Heart left ventricle (tissue), 16 donors: ENCODE data around the gene ZSCAN5A. TPM values are rescaled to one million over a fixed set of nuclear protein-coding genes. Genes with fewer than 3 reads are reported as not detected.

Experiments used
- ATAC-seq, 4 donors: fragments of 200-7000 bp; cut with Tn5 transposase; one replicate each; pipeline ENCODE4 v1.9.1; 2020 to 2022; ENCODE audit warnings: moderate library complexity in 4 of 4, mild to moderate bottlenecking in 3 of 4, moderate number of reproducible peaks in 1 of 4
- DNase-seq, 5 donors: peaks; one replicate each; pipeline ENCODE4 v3.0.0-alpha.2; 2020
- H3K27ac ChIP-seq, 12 donors: fragments of 200-600 bp; sonication (generic) in 4 of 12; one replicate each; pipeline versions ENCODE4 v1.5.0 to v1.8.0; 2016 to 2022; ENCODE audit warnings: mild to moderate bottlenecking in 2 of 12
- H3K27me3 ChIP-seq, 9 donors: fragments of 200-600 bp; sonication (generic) in 2 of 9; one replicate each; pipeline versions ENCODE4 v1.5.1 to v1.8.0; 2016 to 2022; ENCODE audit warnings: mild to moderate bottlenecking in 3 of 9
- H3K36me3 ChIP-seq, 9 donors: fragments of 200-600 bp; sonication (generic) in 2 of 9; one replicate each; pipeline versions ENCODE4 v1.5.0 to v1.8.0; 2018 to 2022; ENCODE audit warnings: mild to moderate bottlenecking in 2 of 9
- H3K4me1 ChIP-seq, 12 donors: fragments of 200-600 bp; sonication (generic) in 4 of 12; one replicate each; pipeline versions ENCODE4 v1.5.0 to v1.8.0; 2016 to 2022; ENCODE audit warnings: mild to moderate bottlenecking in 3 of 12
- H3K4me3 ChIP-seq, 12 donors: fragments of 200-600 bp; sonication (generic) in 4 of 12; one replicate each; pipeline versions ENCODE4 v1.5.0 to v1.8.0; 2017 to 2022; ENCODE audit warnings: mild to moderate bottlenecking in 9 of 12, moderate library complexity in 4 of 12
- H3K9me3 ChIP-seq, 12 donors: fragments of 200-600 bp; sonication (generic) in 4 of 12; one replicate each; pipeline versions ENCODE4 v1.5.0 to v1.8.0; 2016 to 2022; ENCODE audit warnings: mild to moderate bottlenecking in 1 of 12
- POLR2A ChIP-seq, 2 donors: fragments of 450-650 bp; IDR thresholded peaks; one replicate each; pipeline ENCODE4 v1.6.1; 2017; ENCODE audit warnings: antibody characterized with exemption in 2 of 2, mild to moderate bottlenecking in 2 of 2, moderate library complexity in 2 of 2
- WGBS, 4 donors: extraction: QIAGEN DNeasy Blood & Tissue Kit in 2 of 4; methylation state at CpG; one replicate each; pipeline versions ENCODE4 v1.1.5 to v1.1.7; 2013 to 2018; 5-methylcytosine and 5-hydroxymethylcytosine counted together
- intact Hi-C, 10 donors: fragments of 100-400 bp; cut with DNase I; formaldehyde crosslinking; loops; one replicate each; pipeline versions ENCODE4 v1.11.1 to v1.14.2; 2022
- polyA plus RNA-seq, 2 donors: library from polyadenylated mRNA; stranded (reverse); fragments of 200-250 nt; gene quantifications; one replicate each; pipeline ENCODE4 v1.2.3, GENCODE V29; 2013
- total RNA-seq, 9 donors: library from RNA; depleted of rRNA in 2 of 9; stranded (reverse); fragments of >200 nt in 2 of 9; fragmentation: NEBNext Ultra II Directional in 3 of 9; extraction: Animal tissue kit (Norgen Biotek cat#: 25700) in 3 of 9; gene quantifications; one replicate each; pipeline versions ENCODE4 v1.1.0 to v1.2.4, GENCODE V29; 2016 to 2023
- TF ChIP-seq, protein P1 (sequence below), 12 donors: fragments of 200-600 bp; sonication (generic) in 4 of 12; IDR thresholded peaks; one replicate each; pipeline versions ENCODE4 v1.5.0 to v1.8.0; 2018 to 2022; ENCODE audit warnings: antibody characterized with exemption in 12 of 12, mild to moderate bottlenecking in 5 of 12
- donor health status: ischemic (EF 13 %, LVEDD 7.1; RV severe dilation, severe dysfunction).
- donor health status: healthy with polysubstance abuse.
- donor health status: DM: no; HTN: yes; CAD: no.
- donor health status: DM: no; HTN: no; CAD: no.
- donor health status: ischemic (EF 25% LVEDD 6.9; RV normal size, moderate dysfunction).
- donor health status: ischemic (EF 25% LVEDD 5.7; RV mildly dilated, moderate dysfunction).
- donor health status: healthy.
- donor health status: DM: yes; HTN: yes; CAD: no.
- donor health status: ischemic (EF 35%, LVEDD 5.7; RV mildly dilated, moderate dysfunction).
- donor health status: nonischemic (EF 11% LVEDD 7.7; RV severe dilation, severe dysfunction).
- donor health status: DM: yes; HTN: yes; CAD: no.
- donor health status: PGD.
- donor health status: ischemic (EF 29% LVEDD 5.4; RV normal size, mild dysfunction).
- donor health status: nonischemic (EF 23%, LVEDD 6.1; RV moderate dilation, normal function).

ZSCAN5A gene
- total and polyA plus RNA-seq, 11 donors, result 3.3 to 26.6 (median 17.7) TPM

DNA sequence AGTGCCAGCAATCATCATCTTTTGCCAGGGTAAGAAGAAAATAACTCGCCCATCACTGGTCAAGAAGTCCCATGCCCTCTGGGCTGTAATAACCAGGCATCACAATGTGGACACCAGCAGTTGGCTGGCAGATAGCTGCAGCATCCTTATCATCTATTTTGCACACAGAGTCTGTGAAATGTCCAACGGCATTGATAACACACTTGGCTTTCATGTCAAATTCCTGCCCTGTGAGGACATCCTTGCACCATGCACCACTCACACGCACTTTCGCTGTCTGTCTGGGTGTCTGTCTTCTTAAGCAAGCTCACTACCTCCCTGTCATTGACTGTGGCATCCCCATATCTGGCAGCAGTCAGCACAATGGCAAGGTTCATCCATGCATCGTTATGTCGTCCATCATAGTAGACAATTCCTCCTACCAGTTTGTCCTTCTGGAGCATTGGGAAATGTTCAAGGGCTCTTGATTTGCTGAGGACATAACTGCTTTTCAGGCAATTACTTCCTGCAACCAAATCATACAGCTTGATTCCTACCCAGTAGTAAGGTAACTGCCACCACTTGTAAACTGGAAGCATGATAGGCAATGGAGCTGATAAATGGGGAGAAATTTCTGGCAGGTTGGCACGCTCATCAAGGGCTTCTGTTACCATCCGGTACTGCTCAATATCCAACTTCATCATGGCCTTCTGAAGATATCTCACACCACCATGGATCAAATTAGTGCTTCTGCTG lies 6.8 kb upstream of the ZSCAN5A start:
- ATAC-seq, result peak; percentile 46 to 80 (median 60)
- WGBS, 4 donors, result 45 to 53% (median 46%) methylated on average over 8 of the region's 8 CpGs
- intact Hi-C loops, result no loop called here

DNA sequence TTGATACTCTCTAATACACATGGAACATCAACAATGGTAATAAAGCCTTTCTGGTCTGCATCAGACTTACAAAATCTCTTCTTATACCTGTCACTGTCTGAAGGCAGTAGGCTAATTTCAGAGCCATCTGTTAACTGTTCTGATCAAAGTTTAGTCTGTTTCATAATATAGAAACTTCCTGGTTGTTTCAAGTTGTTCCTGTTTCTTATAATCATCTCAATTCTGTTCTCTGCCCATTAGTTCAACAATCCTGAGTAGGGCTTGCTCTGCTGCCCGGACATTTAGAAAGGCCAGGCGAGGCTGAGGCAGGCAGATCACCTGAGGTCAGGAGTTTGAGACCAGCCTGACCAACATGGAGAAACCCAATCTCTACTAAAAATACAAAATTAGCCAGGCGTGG lies 5.4 kb upstream of the ZSCAN5A start:
- no peaks in the 10 kb centered on the region for H3K36me3 ChIP-seq
- no peak for DNase-seq
- TF ChIP-seq, protein P1, sequence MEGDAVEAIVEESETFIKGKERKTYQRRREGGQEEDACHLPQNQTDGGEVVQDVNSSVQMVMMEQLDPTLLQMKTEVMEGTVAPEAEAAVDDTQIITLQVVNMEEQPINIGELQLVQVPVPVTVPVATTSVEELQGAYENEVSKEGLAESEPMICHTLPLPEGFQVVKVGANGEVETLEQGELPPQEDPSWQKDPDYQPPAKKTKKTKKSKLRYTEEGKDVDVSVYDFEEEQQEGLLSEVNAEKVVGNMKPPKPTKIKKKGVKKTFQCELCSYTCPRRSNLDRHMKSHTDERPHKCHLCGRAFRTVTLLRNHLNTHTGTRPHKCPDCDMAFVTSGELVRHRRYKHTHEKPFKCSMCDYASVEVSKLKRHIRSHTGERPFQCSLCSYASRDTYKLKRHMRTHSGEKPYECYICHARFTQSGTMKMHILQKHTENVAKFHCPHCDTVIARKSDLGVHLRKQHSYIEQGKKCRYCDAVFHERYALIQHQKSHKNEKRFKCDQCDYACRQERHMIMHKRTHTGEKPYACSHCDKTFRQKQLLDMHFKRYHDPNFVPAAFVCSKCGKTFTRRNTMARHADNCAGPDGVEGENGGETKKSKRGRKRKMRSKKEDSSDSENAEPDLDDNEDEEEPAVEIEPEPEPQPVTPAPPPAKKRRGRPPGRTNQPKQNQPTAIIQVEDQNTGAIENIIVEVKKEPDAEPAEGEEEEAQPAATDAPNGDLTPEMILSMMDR (IDR thresholded peaks at IDR 0.05), result no peak
- no peak for TF ChIP-seq POLR2A (IDR thresholded peaks at IDR 0.05)
- peak overlapping the region in 1 of 12 donors; percentile 64 for H3K27ac ChIP-seq
- WGBS, 4 donors, result 86 to 91% (median 87%) methylated on average over 3 of the region's 3 CpGs
- H3K4me1 ChIP-seq, result peaks cover 0 to 61% (median 18%) of the 10 kb centered on the region in 12 donors
- ATAC-seq, result no peak
- H3K27me3 ChIP-seq, result no peaks in the 10 kb centered on the region
- no peaks in the 10 kb centered on the region for H3K9me3 ChIP-seq
- intact Hi-C loops, result loop anchor here in 1 of 10 donors (5.0 kb wide), 1 partner anchor 47 kb away; no protein-coding TSS in a partner anchor
- H3K4me3 ChIP-seq, result no peak overlapping the region

More for the DNA sequence above, 6.8 kb upstream of the ZSCAN5A start:
- DNase-seq, result no peak
- H3K27ac ChIP-seq, result peak overlapping the region in 6 of 12 donors; percentile 34 to 87 (median 48)
- H3K27me3 ChIP-seq, result no peaks in the 10 kb centered on the region
- H3K4me1 ChIP-seq, result peaks cover 0 to 56% (median 10%) of the 10 kb centered on the region in 12 donors
- H3K4me3 ChIP-seq, result no peak overlapping the region
- no peaks in the 10 kb centered on the region for H3K9me3 ChIP-seq
- TF ChIP-seq, protein P1 (IDR thresholded peaks at IDR 0.05), result no peak
- no peak for TF ChIP-seq POLR2A (IDR thresholded peaks at IDR 0.05)
- H3K36me3 ChIP-seq, result no peaks in the 10 kb centered on the region

DNA sequence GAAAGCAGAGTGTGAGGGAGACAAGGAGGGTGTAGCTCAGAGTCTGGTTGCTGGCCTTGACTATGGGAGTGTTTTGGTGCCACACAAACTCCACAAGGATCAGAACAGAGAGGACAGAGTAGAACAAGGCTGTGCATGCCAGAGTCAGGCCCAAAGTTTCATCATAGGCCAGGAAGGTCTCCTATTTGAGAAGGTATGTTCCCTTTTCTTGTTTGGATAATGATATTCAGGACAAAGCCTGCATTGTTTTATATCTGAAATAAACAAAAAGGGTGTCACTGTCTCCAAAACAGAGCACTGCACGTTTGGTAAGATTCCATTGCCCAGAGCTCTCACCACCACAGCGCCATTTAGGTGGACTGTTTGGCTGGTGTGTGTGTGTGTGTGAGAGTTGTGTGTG lies 3.1 kb upstream of the ZSCAN5A start:
- TF ChIP-seq, protein P1 (IDR thresholded peaks at IDR 0.05), result no peak
- TF ChIP-seq POLR2A (IDR thresholded peaks at IDR 0.05), result no peak
- peaks cover 0 to 64% (median 26%) of the 10 kb centered on the region in 12 donors for H3K4me1 ChIP-seq
- 55 to 64% (median 62%) methylated on average over 2 of the region's 2 CpGs for WGBS, 4 donors

DNA sequence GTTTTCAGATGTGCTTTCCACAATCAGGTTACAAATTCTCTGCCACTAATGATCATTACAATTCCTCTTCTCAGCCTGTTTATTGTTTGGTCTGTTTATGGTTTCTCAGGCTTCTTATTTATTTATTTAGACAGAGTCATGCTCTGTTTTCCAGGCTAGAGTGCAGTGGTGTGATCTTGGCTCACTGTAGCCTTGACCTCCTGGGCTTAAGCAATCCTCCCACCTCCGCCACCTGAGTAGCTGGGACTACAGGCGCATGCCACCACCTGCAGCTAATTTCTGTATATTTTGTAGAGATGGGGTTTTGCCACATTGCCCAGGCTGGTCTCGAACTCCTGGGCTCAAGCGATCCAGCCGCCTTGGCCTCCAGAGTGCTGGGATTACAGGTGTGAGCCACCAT lies 2.1 kb upstream of the ZSCAN5A start:
- intact Hi-C loops, result loop anchor here in 1 of 10 donors (5.0 kb wide), 1 partner anchor 51 kb away; no protein-coding TSS in a partner anchor
- Histone ChIP-seq H3K4me1 (peaks cover 0 to 65% (median 25%) of the 10 kb centered on the region in 12 donors), H3K36me3 (peaks cover 0 to 13% (median 4%) of the 10 kb centered on the region in 9 donors), H3K27me3 (no peaks in the 10 kb centered on the region), H3K4me3 (no peak overlapping the region), H3K27ac (no peak overlapping the region), H3K9me3 (no peaks in the 10 kb centered on the region)
- DNase-seq (no peak), ATAC-seq (no peak)
- 77 to 99% (median 97%) methylated on average over 5 of the region's 5 CpGs for WGBS, 4 donors
- TF ChIP-seq POLR2A (IDR thresholded peaks at IDR 0.05), result no peak

More for the DNA sequence above, 3.1 kb upstream of the ZSCAN5A start:
- no peak for DNase-seq
- Histone ChIP-seq H3K27ac (no peak overlapping the region), H3K4me3 (no peak overlapping the region), H3K27me3 (no peaks in the 10 kb centered on the region), H3K36me3 (peaks cover 0 to 4% (median 0%) of the 10 kb centered on the region in 9 donors), H3K9me3 (no peaks in the 10 kb centered on the region)
- no peak for ATAC-seq
- intact Hi-C loops, result loop anchor here in 1 of 10 donors (5.0 kb wide), 1 partner anchor 50 kb away; no protein-coding TSS in a partner anchor
